Measurements from ENCODE around the gene ABCA2. TPM values are rescaled to one million over a fixed set of nuclear protein-coding genes. Genes with fewer than 3 reads are reported as not detected.

ABCA2 gene
- total and polyA plus RNA-seq, 11 donors, result 13.1 to 44.3 (median 30.6) TPM

GRCh38 chr9:137052293-137052692, 24.3 kb upstream of the ABCA2 start:
- H3K36me3 ChIP-seq, result no peaks in the 10 kb centered on the region
- intact Hi-C loops (cut with DNase I), result no loop called here
- no peak for ATAC-seq
- peaks cover 5 to 72% (median 43%) of the 10 kb centered on the region in 9 donors for H3K27me3 ChIP-seq
- WGBS, 4 donors, result 64 to 81% (median 72%) methylated on average over 1 to 8 of the region's 8 CpGs
- H3K9me3 ChIP-seq, result no peaks in the 10 kb centered on the region
- no peak overlapping the region for H3K27ac ChIP-seq
- H3K4me3 ChIP-seq, result no peak overlapping the region
- H3K4me1 ChIP-seq, result peaks cover 15 to 52% (median 34%) of the 10 kb centered on the region in 12 donors
- no peak for TF ChIP-seq POLR2A (IDR thresholded peaks at IDR 0.05)
- no peak for TF ChIP-seq CTCF (IDR thresholded peaks at IDR 0.05)
- DNase-seq, result no peak

- Histone ChIP-seq H3K27ac (no peak overlapping the region), H3K4me1 (peaks cover 15 to 53% (median 36%) of the 10 kb centered on the region in 12 donors), H3K4me3 (no peak overlapping the region), H3K27me3 (peaks cover 5 to 82% (median 47%) of the 10 kb centered on the region in 9 donors), H3K36me3 (no peaks in the 10 kb centered on the region), H3K9me3 (no peaks in the 10 kb centered on the region)
- intact Hi-C loops (cut with DNase I), result no loop called here
- ATAC-seq, result no peak
- no peak for DNase-seq
- TF ChIP-seq POLR2A (IDR thresholded peaks at IDR 0.05) (no peak), CTCF (IDR thresholded peaks at IDR 0.05) (no peak)
- 74 to 95% (median 94%) methylated on average over 7 to 17 of the region's 17 CpGs for WGBS, 4 donors
Measured at GRCh38 chr9:137051145-137051724, 23.2 kb upstream of the ABCA2 start.

- no peak for TF ChIP-seq POLR2A (IDR thresholded peaks at IDR 0.05)
- no peak for TF ChIP-seq CTCF (IDR thresholded peaks at IDR 0.05)
- peaks cover 15 to 50% (median 34%) of the 10 kb centered on the region in 12 donors for H3K4me1 ChIP-seq
- H3K4me3 ChIP-seq, result no peak overlapping the region
- H3K36me3 ChIP-seq, result no peaks in the 10 kb centered on the region
- intact Hi-C loops (cut with DNase I), result no loop called here
- no peak overlapping the region for H3K27ac ChIP-seq
- no peak for DNase-seq
- no peaks in the 10 kb centered on the region for H3K9me3 ChIP-seq
- H3K27me3 ChIP-seq, result peaks cover 5 to 82% (median 47%) of the 10 kb centered on the region in 9 donors
- WGBS, 4 donors, result 76 to 90% (median 85%) methylated on average over 5 of the region's 5 CpGs
- ATAC-seq, result no peak
Measured at GRCh38 chr9:137050570-137050969, 22.5 kb upstream of the ABCA2 start.

GRCh38 chr9:137049544-137050449, 21.8 kb upstream of the ABCA2 start:
- H3K4me1 ChIP-seq, result peaks cover 8 to 50% (median 32%) of the 10 kb centered on the region in 12 donors
- TF ChIP-seq CTCF (IDR thresholded peaks at IDR 0.05) (peak; percentile 29 to 65 (median 50)), POLR2A (IDR thresholded peaks at IDR 0.05) (no peak)
- peak; percentile 4 to 28 (median 14) for ATAC-seq
- H3K27me3 ChIP-seq, result peaks cover 5 to 84% (median 47%) of the 10 kb centered on the region in 9 donors
- 48 to 60% (median 50%) methylated on average over 21 to 38 of the region's 38 CpGs for WGBS, 4 donors
- DNase-seq, result peak in 2 of 5 donors; percentile 66 to 67
- no peaks in the 10 kb centered on the region for H3K9me3 ChIP-seq
- no peak overlapping the region for H3K4me3 ChIP-seq
- H3K27ac ChIP-seq, result no peak overlapping the region
- intact Hi-C loops (cut with DNase I), result loop anchor here in 3 of 10 donors (2.0 kb wide), 2 partner anchors 15 to 17 kb away; no protein-coding TSS in a partner anchor
- no peaks in the 10 kb centered on the region for H3K36me3 ChIP-seq
